Cardiac septum (tissue), 1 donor: ENCODE results near the gene CHCHD6. TPM values are rescaled to one million over a fixed set of nuclear protein-coding genes. Genes with fewer than 3 reads are reported as not detected.
"Not testable (repeated sequence)": the region's sequence is repeated elsewhere in the genome, so short reads cannot be mapped to it uniquely, and the experiment has no call there.

Source experiments
- DNase-seq: peaks from one replicate; pipeline ENCODE4 v3.0.0-alpha.2; 2020; ENCODE audit warnings: low spot score
- intact Hi-C: fragments of 100-400 bp; cut with DNase I; formaldehyde crosslinking; loops from one replicate; pipeline ENCODE4 v1.14.0; 2022
- total RNA-seq: library from RNA; stranded (reverse); fragmentation: NEBNext Ultra II Directional; extraction: Animal tissue kit (Norgen Biotek cat#: 25700); gene quantifications from one replicate; pipeline ENCODE4 v1.2.1, GENCODE V29; 2021
- donor health status: DM: no; HTN: no; CAD: no.

CHCHD6 gene
- total RNA-seq, 1 donor from 2014 or later: 12.1 TPM

- intact Hi-C loops: no loop called here
These were observed 93.5 kb downstream of the CHCHD6 start for GRCh38 chr3:126797563-126797962.

GRCh38 chr3:126798521-126798920 is 94.5 kb downstream of the CHCHD6 start:
- DNase-seq: no peak
- intact Hi-C loops: no loop called here

More at GRCh38 chr3:126797563-126797962, 93.5 kb downstream of the CHCHD6 start:
- no peak for DNase-seq

DNA sequence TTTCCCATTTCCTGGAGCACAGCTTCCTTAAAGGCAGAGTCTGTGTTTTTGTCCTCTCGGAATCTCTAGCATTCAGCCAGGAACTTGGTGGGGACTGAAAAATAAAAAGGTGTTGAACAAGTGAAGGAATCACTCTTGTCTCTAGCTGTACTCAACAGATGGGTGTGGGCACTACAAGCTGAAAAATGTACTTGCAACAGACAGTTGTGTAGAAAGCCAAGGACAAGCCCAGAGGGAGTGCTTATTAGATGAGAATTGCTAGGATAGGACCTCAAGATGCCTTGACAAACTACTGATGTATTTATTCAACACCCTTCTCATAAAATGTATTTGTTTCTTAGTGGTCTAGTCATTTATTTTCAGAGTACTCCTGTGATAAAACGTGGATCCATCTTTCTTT is 95.1 kb downstream of the CHCHD6 start:
- DNase-seq: no peak
- intact Hi-C loops: no loop called here

GRCh38 chr3:126801312-126801711 is 97.3 kb downstream of the CHCHD6 start:
- intact Hi-C loops, DNase-seq: not testable (repeated sequence)

DNA sequence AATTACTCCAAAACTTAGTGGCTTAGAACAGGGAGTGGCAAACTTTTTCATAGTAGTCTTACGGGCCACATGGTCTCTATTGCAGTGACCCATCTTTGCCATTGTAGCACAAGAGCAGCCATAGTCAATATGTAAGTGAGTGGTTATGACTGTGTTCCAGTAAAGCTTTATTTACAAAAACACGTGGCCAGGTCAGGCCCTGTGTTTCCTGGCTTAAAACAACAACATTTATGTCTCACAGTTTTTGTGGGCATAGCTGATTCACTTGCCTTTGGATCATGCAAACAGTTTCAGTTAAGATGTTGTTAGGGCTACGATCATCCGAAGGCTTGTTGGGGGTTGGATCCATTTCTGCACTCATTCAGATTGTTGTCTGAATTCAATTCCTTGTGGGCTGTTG is 103.8 kb downstream of the CHCHD6 start:
- no peak for DNase-seq
- intact Hi-C loops: no loop called here

GRCh38 chr3:126811530-126811929 is 107.5 kb downstream of the CHCHD6 start:
- intact Hi-C loops: no loop called here
- DNase-seq: no peak

- intact Hi-C loops: no loop called here
- no peak for DNase-seq
These were observed 112.3 kb downstream of the CHCHD6 start for GRCh38 chr3:126816298-126816697.

- intact Hi-C loops: no loop called here
- DNase-seq: no peak
These were observed 113.1 kb downstream of the CHCHD6 start for GRCh38 chr3:126816986-126817777.

GRCh38 chr3:126817781-126818180 is 113.7 kb downstream of the CHCHD6 start:
- intact Hi-C loops: no loop called here
- DNase-seq: no peak

DNA sequence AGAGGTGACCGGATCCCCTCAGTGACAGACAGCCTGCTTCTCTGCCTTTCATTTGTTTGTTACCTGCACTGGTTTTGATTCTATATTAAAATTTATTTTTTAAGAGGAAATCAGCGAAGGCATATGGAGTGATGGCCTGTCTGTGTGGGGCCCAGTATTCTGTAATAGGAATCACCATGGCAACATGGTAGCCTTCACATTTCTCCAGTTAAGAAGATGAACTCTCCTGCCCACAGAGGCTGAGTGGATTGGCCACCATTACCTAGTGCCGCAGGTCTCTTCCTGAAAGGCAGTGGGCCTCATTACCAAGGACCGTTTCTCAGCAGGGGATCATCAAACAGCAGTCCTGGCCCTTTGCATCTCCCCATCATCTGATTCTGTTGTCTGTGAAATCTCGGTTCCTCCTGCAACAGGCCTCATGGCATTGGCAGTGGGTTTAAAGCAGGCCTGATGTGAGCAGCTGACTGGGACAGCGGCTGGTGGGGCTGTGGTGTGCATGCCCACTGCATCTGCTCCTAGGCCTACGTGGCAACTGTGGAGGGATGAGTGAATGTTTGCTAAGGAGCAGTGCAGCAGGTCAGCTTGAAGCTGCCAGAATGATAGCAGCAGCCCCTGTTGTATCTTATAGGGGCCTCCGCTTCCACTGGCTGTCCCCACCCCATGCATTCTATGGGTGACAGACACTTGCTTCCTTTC is 114.5 kb downstream of the CHCHD6 start:
- no peak for DNase-seq
- intact Hi-C loops: no loop called here

DNA sequence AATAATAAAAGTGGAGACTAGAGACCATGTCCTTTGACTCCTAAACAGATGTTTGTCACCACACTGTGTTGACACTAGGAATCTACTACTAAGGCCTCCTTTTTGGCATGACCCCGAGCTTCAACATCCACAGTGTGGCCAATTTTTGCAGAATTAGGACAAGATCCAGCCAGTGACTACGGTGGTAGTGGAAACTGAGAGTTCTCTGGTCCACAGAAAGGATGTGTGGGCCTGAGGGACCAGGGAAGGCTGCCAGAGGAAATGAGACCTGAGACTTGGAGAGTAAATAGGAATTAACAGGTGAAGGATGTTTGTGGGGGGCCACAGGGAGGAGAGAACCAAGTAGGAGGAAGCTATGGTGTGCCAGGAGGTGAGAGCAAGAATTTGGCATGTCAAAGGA is 122.7 kb downstream of the CHCHD6 start:
- DNase-seq: no peak
- intact Hi-C loops: loop anchor here (5.0 kb wide), 1 partner anchor 146 kb away; no protein-coding TSS in a partner anchor

DNA sequence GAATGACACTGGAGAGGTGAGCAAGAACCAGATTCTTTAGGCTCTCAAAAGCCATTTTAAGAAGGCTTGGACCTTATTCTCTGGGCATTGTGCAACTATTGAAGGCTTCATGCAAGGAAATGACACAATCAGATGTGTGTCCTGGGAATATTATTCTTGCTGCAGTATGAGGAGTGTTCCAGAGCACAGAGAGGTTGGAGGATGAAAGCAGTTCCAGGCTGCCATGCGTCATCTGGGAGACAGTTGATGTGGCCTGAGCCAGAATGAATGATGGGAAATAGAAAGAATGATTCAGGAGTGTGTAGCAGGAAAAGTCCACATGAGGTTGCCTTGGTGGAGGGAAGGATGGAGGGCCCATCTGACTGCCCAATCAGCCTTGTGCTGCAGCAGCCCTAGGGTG is 123.1 kb downstream of the CHCHD6 start:
- DNase-seq: no peak
- intact Hi-C loops: loop anchor here (5.0 kb wide), 1 partner anchor 145 kb away; no protein-coding TSS in a partner anchor

DNA sequence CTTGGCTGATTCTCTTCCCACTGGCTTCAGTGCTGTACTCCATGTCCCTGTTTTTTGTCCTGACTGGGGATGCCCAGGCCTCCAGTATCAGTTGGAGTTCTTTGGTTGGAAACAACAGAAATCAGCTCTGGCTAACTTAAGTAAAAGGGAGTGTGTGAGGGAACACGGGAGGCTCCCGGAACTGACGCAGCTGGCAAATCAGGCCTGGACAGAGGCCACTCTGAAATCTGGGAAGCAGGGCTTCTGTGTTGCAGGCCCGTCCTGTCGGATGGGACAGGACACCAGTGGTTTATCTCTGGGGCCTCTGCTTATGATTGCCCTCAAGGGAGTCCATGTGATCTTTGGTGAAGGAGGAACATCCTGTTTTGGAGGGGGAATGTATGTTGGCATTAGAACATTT is 124.3 kb downstream of the CHCHD6 start:
- no peak for DNase-seq
- intact Hi-C loops: loop anchor here (5.0 kb wide), 1 partner anchor 144 kb away; no protein-coding TSS in a partner anchor

DNA sequence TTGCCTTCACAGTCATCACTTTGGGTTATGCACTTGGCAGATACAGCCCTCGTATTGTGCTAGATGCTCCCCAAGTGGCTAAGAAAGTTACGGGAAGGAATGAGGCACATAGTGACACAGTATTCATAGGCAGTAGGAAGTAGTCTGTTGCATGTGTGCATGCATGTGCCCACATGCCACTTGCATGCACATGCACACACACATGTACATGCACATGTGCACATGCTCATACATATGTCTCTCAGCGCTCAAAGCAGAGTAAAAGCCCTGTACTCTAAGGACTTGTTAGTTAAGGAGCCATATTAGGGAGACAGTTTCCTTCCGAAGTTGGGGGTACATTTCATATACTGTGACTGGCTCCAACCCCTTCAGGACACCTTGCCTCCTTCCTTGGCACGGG is 128.9 kb downstream of the CHCHD6 start:
- intact Hi-C loops: no loop called here
- DNase-seq: no peak

DNA sequence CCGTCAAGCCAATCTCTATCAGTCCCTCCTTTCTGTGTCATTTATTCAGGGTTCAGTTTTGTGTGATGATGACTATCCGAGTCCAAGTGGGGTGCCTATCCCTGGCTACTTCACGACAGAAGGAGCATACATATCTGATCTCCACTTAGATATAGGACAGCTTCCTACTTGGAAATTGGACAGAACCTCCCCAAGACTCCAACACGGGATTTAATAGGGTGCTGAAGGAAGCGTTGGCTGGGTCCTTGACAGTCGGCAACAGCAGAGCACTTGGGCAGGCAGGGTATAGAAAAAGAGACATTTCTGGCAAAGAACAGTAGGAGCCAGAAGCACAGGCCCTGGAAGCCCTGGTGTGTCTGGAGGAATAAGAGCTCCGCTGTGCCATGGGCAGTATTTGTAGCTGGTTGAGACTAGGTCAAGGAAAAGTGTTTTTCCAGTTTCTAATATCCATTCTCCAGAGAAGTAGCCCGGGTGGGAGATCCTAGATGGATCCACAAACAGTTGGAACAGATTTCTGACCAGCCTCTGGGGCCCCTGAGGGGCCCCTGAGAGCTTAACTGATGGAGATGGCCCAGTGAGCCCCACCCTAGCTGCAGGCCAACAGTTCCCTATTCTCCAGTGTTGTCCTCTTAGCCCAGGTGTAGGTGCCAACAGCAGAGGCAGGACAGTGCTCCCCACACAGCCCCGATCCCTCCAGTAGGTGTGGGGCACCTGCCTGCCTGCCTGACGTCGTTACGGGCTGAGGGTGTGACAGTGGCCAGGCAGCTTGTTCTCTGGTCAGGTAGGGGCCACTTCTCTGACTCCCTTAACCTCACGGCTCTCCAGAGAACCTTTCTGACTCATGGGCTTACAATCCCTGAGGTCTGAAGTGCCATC is 130.8 kb downstream of the CHCHD6 start:
- intact Hi-C loops: no loop called here
- no peak for DNase-seq

DNA sequence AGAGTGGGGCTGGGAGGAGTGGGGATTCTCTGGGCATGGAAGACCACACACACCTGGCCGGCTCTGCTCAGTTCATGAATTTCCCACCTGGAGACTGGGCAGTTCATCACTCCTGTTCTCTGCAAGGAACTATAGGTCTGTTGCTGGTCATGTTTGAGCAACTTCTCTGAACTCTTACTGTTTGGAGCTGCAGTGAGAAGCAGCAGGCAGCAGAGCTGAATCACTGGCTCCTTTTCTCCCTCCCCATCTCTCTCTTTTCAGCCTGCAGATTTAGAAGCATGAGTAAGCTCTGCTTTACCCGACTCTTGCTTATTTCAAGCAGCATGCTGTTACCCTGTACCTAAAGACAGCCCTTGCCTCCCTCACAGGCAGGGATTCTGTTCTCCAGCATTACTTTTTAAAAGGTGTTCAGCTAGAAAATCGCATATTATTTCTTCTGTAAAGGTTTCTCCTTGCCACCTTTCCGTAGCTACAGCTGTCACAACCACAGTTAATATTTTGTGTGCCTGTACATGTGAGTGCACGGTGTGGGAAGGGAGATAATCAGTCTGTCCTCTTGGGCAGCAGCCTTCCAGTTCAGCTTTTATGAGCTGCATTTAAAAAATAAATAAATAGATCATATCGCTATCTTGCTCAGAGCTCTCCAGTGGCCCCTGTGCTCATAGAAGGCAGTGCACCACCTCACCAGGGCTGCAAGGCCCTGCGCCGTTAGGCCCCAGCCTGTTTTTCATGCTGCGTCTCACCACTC is 131.6 kb downstream of the CHCHD6 start:
- no peak for DNase-seq
- intact Hi-C loops: no loop called here

DNA sequence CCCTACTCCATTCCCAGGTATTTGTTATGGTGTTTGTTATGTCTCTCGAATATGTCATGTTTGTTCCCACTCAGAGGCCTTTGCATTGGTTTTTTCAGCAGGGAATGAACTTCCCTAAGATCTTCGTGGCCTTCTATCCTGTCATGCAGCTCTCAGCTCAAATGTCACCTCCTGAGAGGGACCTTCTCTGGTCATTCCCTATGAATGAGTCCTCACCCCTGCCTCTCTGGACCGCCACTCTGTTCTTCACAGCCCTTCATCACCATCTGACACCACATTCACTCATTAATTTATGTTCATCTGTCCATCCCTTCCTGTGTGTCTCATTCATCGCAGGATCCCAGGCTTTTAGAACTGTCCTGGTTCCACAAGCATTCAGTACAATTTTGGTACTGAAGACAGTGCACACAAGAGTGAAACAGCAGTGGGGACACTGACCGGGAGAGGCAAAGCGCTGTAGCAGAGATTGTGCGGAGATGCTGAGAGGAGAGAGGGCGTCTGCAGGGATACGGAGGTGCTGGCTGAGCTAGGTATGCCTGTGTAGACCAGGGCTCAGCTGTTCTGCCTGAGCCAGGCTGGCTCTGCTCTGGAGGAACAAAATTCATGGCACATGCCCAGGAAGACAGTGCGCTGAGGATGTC is 132.3 kb downstream of the CHCHD6 start:
- DNase-seq: no peak
- intact Hi-C loops: no loop called here

DNA sequence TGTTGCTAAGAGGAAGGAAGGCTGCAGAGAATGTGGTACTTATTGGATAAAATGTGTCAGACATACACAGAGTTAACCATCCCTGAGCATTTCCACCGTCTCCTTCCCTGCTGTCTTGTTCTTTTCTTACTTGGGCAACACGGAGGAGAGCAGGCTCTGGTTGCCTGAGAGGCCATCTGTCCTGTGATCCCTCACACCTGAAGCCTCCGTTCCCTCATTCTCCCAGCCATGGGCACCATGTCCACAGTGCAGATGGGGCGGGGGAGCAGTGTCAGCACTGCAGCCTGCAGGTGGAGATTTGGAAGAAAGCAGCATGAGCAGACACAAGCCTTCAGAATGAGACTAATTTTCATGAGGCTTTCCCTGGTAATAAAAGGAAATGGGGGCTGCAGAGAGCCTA is 133.7 kb downstream of the CHCHD6 start:
- intact Hi-C loops: no loop called here
- DNase-seq: no peak
